Epidermal melanocyte (primary cell): Measurements from ENCODE around the gene HS3ST4.
"Not testable (repeated sequence)": the region's sequence is repeated elsewhere in the genome, so short reads cannot be mapped to it uniquely, and the experiment has no call there.

ENCODE experiments used
- DNase-seq: peaks from one replicate; pipeline ENCODE4 v3.0.0; 2011; ENCODE audit warnings: low spot score; ENCODE audit not compliant: insufficient read length

HS3ST4 gene

DNA sequence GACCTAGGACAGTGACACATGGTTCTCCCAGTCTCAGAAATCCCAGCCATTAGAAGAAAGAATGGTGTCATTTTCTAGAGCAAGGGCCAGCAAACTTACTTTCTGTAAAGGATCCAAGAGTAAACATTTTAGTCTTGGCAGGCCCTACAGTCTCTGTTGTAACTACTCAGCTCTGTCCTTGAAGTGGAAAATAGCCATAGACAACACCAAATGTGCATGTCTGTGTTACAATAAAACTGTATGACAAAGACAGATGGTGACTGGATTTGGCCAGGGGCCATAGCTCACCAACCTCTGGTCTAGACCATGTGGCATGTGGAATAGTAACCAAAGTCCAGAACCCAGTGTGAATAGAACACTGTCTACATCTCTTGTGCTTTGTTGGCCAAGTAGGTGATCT, 286.5 kb downstream of the HS3ST4 start:
- DNase-seq: no peak

DNA sequence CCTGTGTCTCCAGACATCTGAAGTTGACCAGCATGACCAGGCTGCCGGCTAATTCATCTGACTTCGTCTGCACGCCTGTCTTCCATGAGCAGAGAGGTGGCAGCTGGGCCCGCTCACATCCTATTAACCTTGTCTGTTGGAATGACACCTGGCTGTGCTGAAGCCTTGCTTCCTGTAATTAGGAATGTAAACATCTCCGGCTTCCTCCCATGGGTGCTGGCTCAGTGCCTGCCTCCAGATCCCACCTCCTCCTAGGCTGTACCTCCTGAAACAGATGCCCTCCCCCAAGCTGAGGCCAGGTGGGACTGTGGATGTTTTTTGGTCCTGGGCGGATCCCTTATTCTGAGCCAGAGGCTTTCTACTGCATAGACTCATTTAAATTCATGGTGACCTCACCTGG, 296.3 kb downstream of the HS3ST4 start:
- no peak for DNase-seq

DNA sequence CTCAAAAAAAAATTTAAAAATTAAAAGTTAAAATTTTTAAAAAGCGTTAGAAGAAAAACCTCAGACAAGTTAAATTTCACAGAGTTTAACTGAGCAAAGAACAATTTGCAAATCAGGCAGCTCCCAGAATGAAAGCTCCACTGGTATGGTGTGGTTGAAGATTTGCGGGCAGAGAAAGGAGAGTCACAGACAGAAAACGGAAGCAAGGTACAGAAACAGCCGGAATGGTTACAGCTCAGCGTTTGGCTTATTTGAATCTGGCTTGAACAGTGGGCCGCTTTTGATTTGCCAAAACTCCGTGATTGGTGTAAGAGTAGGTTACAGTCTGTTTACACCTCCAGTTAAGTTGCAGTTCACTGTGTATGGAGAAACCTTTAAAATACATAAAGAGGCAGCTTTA, 297.1 kb downstream of the HS3ST4 start:
- DNase-seq: no peak

DNA sequence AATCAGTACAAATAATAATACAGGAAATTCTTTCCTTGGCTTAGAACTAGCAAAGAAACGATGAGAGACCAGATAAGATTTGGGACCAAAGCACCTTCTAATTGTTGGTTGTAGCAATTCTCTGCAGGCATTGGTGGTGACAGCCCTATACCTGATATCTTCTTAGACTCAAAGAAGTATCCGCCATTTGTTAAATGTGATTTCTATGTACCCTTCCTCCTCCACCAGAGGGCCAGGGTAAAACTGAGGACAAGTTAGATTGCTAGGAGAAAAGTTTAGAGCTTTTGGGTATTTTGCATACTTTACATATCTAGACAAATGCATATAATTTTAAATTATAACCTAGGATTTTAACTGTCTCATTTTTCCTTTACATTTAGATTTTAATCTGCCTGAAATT, 304.3 kb downstream of the HS3ST4 start:
- no peak for DNase-seq

DNA sequence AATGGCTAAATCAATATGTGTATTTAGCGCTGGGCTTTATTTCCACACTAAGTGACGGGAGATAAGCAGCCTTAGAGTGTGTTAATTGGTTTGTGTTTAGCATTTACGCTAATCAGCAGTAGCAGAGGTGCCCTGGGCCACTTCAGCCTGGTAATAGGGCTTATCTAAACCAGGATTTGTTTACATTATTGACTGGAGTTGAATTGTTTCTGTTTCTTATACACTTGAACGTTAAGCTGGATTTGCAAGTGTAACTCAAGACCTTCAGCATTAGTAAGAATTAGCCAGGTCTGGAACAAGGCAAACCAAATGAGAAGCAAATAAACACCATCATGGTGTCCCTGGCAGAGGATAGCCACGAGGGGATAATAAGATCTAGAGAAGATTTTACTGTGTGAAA, 313.6 kb downstream of the HS3ST4 start:
- no peak for DNase-seq

DNA sequence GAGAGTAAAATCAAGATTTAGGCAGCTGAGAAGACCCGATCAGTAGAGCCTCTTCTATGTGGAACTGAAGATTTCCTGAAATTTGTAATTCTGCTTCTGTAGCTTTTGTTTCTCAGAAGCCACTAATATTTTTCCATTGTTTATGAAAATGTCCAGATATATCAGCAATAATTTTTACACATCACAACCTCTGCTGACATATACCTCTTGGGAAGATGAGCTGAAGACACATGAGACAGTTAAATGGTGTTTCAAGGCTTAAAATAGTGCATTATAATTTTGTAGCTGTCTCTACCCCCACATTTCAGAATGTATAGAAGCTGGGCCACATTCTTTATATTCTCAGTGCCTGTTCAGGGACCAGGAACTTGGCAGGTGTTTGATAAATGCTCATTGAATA, 320.6 kb downstream of the HS3ST4 start:
- no peak for DNase-seq

DNA sequence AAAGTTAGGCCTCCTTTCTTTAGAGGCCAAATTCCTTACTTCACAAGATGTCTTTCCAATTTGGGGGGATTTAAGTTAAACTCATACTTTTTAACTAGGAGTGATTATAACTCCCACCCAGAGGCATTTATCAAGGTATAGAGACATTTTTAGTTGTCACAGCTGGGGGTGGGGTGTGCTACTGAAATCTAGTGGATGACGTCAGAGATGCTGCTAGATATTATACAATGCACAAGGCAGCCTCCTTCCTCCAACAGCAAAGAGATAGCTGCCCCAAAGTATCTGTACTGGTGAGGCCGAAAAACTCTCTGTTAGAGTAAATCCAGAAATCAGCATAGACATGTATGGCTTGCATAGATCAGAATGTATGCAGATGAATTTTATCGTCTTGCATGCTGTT, 324.0 kb downstream of the HS3ST4 start:
- DNase-seq: no peak

DNA sequence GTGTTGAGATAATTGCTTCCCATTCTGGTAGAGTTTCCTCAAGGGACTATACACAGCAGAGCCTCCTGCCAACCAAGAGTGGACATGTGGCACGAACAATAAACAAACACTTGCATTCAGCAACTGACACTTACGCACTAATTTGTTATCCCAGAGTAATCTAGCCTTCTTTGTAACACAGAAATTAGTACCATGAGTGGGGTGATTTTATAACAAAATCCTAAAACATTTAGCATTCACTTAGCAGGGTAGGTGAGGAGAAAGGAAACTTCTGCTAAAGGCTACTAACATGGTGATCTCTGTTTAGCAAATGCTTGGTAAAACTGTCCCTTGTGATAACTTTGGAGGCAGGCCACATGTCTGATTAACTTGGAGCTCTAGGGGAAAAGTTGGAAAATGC, 325.2 kb downstream of the HS3ST4 start:
- DNase-seq: no peak

DNA sequence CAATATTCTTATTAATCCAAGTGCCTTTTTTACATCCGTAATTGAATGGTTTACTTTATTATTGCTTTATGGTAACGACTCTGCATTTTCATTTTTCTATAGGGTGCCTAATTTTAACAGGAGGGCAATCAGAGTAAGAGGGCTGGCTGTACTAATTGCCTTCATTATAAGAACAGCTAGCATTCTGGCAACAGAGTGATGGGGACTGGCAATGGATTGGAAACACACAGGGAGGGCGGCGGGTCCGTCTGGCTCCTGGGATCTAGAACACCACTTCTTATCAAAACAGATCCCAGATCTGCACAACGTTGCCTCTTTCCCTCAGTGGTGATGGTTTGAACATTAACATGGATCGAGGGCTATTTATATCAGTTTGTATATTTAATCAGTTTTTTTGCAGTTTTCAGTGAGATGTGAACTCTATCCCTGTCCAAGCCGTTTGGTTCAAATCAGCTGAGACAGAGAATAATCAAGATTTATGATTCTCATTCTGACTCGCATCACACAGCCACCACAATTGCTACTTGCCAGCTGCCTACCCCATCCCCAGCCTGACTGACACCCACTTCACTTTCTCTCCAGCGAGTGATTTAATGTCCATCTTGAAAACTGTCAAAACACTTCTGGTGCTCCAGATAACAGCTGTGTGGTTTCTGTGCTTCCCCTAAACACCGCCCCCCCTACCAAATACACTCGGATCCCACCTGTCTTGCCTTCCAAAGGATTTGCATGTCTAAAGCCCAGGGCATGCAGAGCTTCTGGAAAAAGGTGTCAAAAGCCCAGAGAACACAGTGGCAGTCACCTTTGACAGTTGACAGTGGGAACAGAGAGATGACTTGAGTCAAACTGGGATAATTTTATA, 327.9 kb downstream of the HS3ST4 start:
- DNase-seq: no peak

DNA sequence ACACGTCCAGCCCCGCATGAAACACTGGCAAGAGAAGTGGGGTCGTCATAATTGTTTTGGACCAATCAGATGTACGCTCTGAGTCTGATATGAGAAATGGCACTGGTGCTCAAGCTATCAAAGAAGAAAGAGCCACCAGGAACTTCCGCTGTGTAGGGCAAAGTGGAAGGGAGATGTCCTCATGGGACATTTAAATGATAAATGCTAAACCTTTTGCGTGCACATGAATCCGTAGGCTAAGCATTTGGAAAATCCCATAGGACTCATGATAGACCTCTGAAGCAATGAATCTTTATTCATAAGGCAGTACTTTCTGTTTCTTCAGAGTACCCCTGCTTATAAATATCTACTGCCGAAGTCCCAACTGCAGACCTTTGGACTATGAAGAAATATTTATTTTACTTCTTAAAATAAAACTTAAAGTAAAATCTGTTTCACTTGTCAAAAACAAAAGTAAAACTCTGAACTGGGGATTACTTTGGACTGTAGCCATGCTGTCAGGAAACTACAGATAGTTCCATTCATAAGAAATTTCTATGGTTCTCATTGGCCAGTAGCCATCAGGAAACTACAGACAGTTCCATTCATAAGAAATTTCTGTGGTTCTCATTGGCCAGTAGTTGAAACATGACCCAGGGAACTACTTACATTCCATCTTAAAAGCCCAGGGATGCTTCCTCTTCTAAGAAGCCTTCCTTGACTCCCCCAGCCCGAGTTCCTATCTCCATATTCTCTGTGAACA, 335.1 kb downstream of the HS3ST4 start:
- no peak for DNase-seq

DNA sequence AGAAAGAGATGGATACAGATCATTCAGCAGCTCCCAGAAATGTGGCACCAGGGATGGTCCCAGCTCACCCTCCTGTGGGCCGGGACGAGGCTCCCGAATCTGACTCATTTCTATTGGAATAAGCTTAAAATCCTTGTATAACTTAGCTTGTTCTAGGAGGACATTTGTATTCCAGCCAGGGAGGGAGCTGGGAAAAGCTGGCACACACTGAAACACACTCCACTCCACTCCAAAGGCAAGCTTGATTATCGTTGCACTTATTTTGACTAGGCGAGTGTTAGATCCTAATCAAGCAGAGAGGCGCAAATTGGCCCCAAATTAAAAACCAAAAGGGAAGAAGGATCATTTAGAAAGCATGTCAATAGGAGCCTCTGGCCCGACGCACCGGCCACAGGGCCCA, 339.5 kb downstream of the HS3ST4 start:
- DNase-seq: no peak

DNA sequence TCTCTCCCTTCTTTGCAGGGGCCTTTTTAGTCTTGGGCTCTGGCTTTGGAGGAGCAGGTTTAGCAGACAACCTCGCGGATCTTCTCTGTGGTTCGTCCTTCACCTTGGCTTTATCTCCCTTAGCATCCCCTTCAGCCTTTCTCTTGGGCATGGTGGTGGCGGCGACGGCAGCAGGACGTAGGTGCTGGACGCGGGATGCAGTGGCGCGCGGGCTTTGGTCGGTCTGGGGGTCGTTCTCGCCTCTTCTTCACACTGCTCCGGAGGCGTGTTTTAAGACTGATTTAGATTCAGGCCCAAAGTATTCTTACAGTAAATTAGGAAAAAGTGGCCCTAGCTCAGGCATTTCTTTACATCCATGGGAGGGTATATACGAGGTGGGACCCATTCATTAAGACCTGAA, 340.9 kb downstream of the HS3ST4 start:
- not testable (repeated sequence) for DNase-seq

DNA sequence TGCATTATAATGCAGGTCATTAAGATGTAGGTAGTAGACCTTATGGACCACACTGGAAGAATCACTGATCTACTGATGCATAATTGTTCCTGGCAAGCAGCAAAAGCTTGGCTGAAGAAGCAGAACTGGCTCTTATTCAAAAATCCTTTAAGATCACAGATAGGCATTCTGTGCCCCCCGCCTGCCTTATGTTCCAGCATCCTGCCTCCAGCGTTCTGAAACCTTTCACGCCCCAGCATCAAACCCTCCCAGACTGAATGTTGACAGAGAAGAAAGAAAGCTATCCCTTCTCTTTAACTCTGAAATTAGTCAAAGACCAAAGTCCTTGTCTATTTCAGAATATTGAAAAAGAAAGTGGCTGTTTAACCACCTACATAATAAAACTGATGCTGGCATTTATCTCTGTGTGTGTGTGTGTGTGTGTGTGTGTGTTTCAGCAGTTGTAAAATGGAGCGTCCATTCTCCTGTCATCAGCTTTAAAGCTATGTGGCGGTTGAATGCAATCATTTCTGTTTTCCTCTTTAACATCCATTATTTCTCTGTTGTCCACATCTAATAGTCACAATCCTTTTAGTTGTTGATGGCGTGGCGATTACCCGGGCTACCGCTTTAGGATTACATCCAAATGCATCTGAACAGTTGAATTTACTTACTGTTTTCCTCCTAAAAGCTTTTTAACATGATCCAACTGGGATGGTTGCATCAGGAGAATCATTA, 350.4 kb downstream of the HS3ST4 start:
- DNase-seq: no peak

DNA sequence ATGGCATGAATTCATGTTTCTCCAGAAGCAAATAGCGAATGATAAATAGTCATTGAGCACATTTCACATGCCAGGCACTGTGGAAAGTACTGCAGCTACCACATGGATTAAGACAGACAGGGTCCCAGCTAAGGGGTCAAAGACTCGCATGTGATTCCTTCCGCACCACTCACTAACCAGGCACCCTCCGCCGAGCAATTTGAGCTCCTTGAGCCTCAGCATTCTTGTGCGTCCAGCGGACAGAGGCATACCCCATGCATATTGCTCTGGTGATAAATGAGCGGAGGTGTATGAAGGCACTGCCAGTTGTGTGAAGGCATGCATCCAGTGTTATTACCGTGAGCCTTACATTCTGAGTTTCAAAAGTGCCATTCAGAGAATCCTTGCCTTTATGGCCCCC, 358.7 kb downstream of the HS3ST4 start:
- no peak for DNase-seq

DNA sequence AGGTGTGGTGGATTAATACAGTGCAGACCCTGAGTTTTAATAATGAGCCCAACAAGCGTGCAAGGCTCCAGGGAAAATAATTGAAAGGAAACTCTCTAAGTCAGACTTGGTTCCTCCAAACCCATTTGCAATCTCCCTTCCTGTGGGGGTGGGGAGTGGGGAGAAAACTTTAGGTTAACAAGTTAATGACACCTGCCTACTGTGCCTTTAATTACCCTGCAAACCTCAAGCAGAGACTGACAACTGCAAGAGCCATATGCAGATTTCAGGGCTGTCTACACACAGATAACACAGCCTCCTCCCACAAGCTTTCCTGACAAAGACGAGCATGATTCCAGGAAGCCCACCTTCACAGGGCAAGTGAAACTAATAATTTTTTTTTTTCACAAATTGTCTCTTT, 359.3 kb downstream of the HS3ST4 start:
- no peak for DNase-seq

DNA sequence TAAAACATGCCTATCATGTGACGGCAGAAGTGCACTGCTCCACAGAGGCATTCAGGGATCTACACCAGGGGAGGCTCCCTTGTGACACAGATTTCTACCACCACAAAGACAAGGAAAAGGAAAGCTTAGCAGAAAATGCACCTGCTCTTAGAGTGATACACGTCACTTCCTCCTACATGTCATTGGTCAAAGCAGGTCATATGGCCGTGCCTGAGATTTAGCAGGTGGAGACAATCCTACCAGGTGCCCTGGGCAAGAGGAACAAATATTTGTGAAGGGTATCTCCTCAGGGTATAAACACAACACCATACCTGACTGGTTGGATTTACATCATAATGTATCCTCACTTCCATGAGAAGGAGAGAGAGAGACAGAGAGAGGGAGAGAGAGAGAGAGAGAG, 362.1 kb downstream of the HS3ST4 start:
- no peak for DNase-seq

DNA sequence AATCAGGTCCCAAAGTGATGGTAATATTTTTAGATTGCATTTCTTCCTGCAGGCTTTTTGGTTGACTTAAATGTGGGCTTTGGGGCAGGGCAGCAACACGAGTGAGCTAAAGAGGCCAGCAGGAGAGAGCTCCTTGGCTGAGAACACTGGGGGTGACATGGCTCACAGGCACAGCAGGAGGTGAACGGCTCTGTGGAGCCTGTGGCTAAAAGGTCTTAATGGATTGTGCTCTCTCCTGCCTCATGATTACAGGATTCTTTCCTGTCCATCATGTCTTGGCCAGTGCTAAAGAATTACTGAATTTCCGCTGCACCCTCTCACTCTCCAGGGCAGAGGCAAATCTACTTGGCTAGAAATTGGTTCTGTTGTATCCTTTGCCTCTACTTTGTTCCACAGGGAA, 366.6 kb downstream of the HS3ST4 start:
- DNase-seq: no peak

DNA sequence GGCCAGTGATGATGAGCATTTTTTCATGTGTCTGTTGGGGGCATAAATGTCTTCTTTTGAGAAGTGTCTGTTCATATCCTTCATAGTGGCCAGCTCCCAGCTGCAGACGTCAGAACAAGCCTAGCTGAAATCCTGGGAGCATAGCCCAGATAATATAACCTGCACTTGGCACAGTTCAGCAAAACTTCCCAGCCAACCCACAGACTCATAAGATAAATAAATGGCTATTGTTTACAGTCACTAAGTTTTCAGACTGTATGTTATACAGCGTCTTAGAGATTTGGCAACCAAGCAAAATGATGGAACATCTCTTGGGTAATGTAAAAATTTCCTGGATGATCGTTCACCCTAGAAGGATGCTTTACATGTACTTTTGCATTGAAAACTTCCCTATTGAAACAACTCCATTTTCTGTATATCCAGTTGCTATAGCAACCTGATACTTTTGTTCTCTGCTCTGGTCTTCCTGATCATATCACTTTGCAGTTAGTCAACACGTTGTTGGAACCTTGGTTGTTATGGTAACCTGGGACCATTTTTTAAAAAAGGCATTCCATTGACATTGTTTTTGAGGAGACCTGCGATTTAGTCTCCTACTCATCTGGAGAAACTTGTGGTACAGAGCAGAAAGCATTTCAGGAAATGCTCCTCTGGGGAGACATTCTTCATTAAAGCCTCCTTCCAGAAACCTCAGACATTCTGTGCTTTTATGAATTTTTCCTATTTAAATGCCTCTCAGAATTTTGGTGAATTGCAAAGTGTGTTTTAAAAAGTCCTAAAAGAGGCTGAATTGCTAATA, 378.7 kb downstream of the HS3ST4 start:
- DNase-seq: no peak

DNA sequence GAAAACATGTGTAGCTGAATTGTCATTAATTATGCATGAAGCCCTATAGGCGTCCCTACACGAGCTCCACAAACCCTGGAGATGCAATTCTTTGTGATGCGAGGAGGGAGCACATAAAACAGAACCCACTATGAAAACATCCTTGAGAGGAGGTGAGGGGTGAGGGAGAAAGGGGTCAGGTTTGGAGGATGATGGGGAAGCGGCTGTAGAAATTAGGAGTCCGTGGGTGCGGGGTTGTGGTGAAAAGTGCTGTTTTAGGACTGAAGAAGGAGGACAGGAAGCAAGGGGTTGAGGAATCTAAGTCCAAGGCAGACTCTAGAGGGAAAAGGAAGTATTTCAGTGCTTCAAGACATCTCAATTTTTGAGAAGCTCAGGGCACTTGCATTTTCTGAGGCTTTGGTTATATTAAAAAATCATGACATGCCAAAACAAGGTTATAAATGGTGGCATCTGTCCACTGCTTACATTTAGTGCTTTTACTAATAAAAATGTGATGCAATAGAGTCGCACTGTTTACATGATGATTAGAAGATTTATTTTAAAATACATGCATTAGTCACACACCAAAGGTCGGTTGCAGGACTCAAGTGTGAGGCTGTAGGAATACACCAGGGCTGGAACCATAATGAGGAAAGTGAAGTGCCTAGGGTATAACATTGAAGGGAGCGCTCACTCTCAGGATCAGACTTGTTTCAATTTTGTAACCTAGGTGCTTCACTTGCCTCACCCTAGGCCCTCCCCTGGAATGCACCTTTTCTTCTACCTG, 379.5 kb downstream of the HS3ST4 start:
- DNase-seq: no peak

DNA sequence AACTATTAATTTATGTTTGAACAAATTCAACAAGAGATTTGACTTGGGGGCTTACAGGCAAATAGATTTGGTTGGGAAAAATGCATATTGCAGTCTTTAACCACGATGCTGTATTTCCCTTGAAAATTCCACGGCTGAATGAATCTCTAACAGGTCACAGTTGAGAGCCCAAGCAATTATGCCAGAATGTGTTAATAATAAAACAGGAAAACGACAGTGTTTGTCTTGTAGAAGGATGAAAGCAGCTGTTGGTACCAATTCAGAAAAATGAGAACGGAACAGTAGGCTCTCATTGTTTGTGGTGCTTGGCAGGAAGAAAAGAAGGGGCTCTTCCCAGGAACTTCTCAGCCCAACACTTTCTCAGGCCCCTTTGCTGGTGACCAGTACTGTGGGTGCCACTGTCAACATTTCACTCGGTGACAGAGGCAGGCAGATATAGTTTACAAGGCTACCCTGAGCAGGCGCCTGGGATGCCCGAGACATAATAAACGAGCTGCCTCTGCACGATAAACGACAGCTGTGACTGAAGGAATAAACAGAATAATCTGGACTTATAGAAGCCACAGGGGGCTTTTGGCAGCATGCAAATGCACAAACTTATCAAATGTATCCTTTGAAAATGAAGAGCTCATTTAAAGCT, 387.1 kb downstream of the HS3ST4 start:
- no peak for DNase-seq
